Measurements from ENCODE around the gene RAD17. TPM values are rescaled to one million over a fixed set of nuclear protein-coding genes. Genes with fewer than 3 reads are reported as not detected.

The RAD17 gene, protein sequence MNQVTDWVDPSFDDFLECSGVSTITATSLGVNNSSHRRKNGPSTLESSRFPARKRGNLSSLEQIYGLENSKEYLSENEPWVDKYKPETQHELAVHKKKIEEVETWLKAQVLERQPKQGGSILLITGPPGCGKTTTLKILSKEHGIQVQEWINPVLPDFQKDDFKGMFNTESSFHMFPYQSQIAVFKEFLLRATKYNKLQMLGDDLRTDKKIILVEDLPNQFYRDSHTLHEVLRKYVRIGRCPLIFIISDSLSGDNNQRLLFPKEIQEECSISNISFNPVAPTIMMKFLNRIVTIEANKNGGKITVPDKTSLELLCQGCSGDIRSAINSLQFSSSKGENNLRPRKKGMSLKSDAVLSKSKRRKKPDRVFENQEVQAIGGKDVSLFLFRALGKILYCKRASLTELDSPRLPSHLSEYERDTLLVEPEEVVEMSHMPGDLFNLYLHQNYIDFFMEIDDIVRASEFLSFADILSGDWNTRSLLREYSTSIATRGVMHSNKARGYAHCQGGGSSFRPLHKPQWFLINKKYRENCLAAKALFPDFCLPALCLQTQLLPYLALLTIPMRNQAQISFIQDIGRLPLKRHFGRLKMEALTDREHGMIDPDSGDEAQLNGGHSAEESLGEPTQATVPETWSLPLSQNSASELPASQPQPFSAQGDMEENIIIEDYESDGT
- total RNA-seq (10 to 100 TPM; 17.4 to 25.8 (median 20.9) TPM), polyA plus RNA-seq (10 to 100 TPM in 1 of 2 donors, 1 to 10 TPM in 1; 6.7 to 15.6 TPM)
- long read RNA-seq, donor 1, transcript RAD17-204 (18 exons, 2,943 nt), result major isoform, 9 of 38 reads
- long read RNA-seq, donor 1, transcript RAD17-220 (18 exons, 3,057 nt), result minor isoform, 6 of 38 reads
- long read RNA-seq, donor 1, partial matches to known transcripts, result 2 of 38 reads
- long read RNA-seq, donor 1, other reads (novel, unspliced or antisense), result 14 of 38 reads
- long read RNA-seq, donor 2, transcript RAD17-204 (18 exons, 2,943 nt), result minor isoform, 13 of 56 reads
- long read RNA-seq, donor 2, transcript RAD17-220 (18 exons, 3,057 nt), result major isoform, 17 of 56 reads
- long read RNA-seq, donor 2, partial matches to known transcripts, result 14 of 56 reads
- long read RNA-seq, donor 2, other reads (novel, unspliced or antisense), result 7 of 56 reads
- long read RNA-seq, donor 3, transcript RAD17-220 (18 exons, 3,057 nt), result minor isoform, 5 of 40 reads
- long read RNA-seq, donor 3, transcript RAD17-204 (18 exons, 2,943 nt), result major isoform, 17 of 40 reads
- long read RNA-seq, donor 3, partial matches to known transcripts, result 2 of 40 reads
- long read RNA-seq, donor 3, other reads (novel, unspliced or antisense), result 9 of 40 reads

DNA sequence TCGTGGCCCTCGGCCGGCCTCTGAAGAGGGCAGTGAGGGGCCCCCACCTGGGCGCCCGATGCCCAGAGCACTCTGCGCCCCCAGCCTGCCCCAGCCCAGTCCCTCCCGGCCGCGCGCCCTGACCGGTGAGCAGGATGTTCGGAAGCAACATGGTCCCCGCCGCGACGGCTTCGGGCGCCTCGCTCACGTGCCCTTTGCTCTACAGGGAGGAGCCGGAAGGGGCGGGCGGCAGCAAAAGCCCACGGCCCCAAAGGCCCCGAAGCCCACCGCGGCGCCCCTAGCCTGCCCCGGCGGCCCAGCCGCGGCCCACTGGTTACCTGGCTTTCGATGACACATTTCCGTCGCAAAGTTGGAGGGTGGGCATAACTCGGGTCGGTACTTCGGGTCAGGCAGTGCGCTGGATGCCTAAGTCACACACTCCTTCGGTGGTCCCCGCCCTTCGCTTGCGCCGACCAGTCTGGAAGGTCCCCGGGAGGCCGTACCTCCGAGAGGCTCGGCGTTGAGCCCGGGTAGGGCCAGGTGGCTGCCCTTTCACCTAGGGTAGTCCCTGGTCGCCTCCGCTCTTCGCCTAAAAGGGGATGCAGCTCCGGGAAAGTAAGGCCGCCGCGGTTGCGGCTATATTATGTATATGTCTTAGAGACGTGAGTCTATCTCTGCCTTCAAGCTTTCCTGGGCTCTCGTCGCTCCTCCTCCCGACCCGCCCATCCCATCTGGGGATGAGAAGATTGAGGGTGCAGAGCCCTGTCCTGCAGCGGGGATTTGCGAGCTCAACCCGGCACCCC is at the start of gene RAD17, which contains the start of the genes AK6 and TAF9:
Gene RAD17 (plus strand): TSS at position 479 of the 782 bp plus-strand sequence. CDS start 2,391 bp downstream, outside the sequence.
Gene AK6 (minus strand): TSS at position 181 of the 782 bp plus-strand sequence. CDS start 30 bp downstream, at position 151.
Gene TAF9 (minus strand): TSS at position 181 of the 782 bp plus-strand sequence. CDS start 3,783 bp downstream, outside the sequence.
- Histone ChIP-seq H3K9me3 (no peaks in the 10 kb centered on the region), H3K27ac (peak within 1 kb of the TSS; percentile 93 to 99 (median 98)), H3K4me1 (peaks cover 4 to 44% (median 25%) of the 10 kb centered on the region in 12 donors), H3K36me3 (peaks cover 0 to 43% (median 28%) of the 10 kb centered on the region in 9 donors), H3K4me3 (peak within 1 kb of the TSS; percentile 54 to 94 (median 80)), H3K27me3 (no peaks in the 10 kb centered on the region)
- intact Hi-C loops (cut with DNase I), result loop anchor here in 6 of 10 donors (10.0 kb wide), 4 partner anchors 55 to 325 kb away; partner anchors contain the start of genes SLC30A5 (in 5 of the 6) and CDK7 (in 1 of the 6)
- TF ChIP-seq, protein P1, sequence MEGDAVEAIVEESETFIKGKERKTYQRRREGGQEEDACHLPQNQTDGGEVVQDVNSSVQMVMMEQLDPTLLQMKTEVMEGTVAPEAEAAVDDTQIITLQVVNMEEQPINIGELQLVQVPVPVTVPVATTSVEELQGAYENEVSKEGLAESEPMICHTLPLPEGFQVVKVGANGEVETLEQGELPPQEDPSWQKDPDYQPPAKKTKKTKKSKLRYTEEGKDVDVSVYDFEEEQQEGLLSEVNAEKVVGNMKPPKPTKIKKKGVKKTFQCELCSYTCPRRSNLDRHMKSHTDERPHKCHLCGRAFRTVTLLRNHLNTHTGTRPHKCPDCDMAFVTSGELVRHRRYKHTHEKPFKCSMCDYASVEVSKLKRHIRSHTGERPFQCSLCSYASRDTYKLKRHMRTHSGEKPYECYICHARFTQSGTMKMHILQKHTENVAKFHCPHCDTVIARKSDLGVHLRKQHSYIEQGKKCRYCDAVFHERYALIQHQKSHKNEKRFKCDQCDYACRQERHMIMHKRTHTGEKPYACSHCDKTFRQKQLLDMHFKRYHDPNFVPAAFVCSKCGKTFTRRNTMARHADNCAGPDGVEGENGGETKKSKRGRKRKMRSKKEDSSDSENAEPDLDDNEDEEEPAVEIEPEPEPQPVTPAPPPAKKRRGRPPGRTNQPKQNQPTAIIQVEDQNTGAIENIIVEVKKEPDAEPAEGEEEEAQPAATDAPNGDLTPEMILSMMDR (IDR thresholded peaks at IDR 0.05), result peak in 1 of 12 donors; percentile 10
- TF ChIP-seq POLR2A (IDR thresholded peaks at IDR 0.05), result peak in 1 of 2 donors; percentile 66
- peak; percentile 97 to 99 (median 98) for ATAC-seq
- WGBS, 4 donors, result 0 to 1% (median 0%) methylated on average over 50 to 66 of the region's 66 CpGs
- peak; percentile 92 to 96 (median 95) for DNase-seq

DNA sequence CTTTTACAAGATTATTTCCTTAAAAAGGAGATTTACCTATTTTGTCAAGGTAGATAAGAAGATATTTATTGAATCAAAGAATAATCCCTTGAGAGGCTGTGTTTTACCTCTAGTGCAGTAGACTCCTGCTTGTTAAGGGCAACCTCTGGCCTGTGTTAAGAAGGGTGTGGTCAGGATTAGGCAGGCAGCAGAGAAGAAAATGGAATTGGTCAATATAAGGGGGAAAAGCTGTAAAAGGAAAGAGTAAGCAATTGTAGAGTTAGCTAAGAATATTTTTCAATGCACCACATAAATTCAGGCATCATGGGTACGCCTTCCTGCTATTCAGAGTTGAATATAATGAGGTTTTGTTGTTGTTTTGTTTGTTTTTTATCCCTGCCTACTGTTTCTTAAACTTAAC is 43.3 kb upstream of the RAD17 start:
- H3K36me3 ChIP-seq, result no peaks in the 10 kb centered on the region
- H3K9me3 ChIP-seq, result no peaks in the 10 kb centered on the region
- no peaks in the 10 kb centered on the region for H3K27me3 ChIP-seq
- H3K4me1 ChIP-seq, result peaks cover 0 to under 1% (median 0%) of the 10 kb centered on the region in 12 donors
- H3K4me3 ChIP-seq, result no peak overlapping the region
- 84 to 97% (median 96%) methylated on average over 1 of the region's 1 CpG for WGBS, 4 donors
- no peak overlapping the region for H3K27ac ChIP-seq
- intact Hi-C loops (cut with DNase I), result no loop called here
- DNase-seq (no peak), ATAC-seq (no peak)
- no peak for TF ChIP-seq POLR2A (IDR thresholded peaks at IDR 0.05)
- TF ChIP-seq, protein P1 (IDR thresholded peaks at IDR 0.05), result no peak

DNA sequence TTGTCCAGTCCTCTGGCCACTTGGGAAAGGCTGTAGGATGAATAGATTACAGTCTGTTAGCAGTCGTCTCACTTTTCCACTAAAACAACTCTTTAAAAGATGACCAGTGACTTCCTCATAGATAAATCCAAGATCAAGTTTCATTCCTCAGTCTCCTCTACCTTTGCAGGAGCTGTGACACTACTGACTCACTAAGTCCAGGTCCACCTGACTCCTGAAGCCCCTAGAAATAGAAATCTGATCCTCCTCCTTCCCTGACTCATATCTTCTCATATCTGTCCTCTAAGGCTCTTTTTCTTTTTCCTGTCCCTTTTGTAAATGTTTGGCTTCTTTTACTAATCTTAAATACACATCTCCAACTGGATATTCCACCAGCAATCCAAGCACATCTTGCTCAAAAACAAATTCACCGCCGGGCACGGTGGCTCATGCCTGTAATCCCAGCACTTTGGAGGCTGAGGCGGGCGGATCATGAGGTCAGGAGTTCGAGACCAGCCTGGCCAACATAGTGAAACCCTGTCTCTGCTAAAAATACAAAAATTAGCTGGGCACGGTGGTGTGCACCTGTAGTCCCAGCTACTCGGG is 39.6 kb upstream of the RAD17 start:
- H3K4me3 ChIP-seq, result no peak overlapping the region
- no peak for TF ChIP-seq POLR2A (IDR thresholded peaks at IDR 0.05)
- TF ChIP-seq, protein P1 (IDR thresholded peaks at IDR 0.05), result no peak
- no peak for ATAC-seq
- DNase-seq, result no peak
- WGBS, 4 donors, result 84 to 92% (median 87%) methylated on average over 9 of the region's 9 CpGs
- H3K27me3 ChIP-seq, result no peaks in the 10 kb centered on the region
- H3K9me3 ChIP-seq, result no peaks in the 10 kb centered on the region
- no peaks in the 10 kb centered on the region for H3K36me3 ChIP-seq
- peaks cover 0 to 24% (median 11%) of the 10 kb centered on the region in 12 donors for H3K4me1 ChIP-seq
- intact Hi-C loops (cut with DNase I), result loop anchor here in 9 of 10 donors (5.0 to 10.0 kb wide), 13 partner anchors 55 to 288 kb away; partner anchors contain the start of genes SLC30A5 (in 5 of the 9), CCNB1 (in 2 of the 9), CDK7 (in 1 of the 9) and CENPH (in 1 of the 9)
- H3K27ac ChIP-seq, result no peak overlapping the region

All from heart left ventricle (tissue), 16 donors.